ENCODE results near the gene ACOX3. TPM values are rescaled to one million over a fixed set of nuclear protein-coding genes. Genes with fewer than 3 reads are reported as not detected.

ACOX3 gene
- total and polyA plus RNA-seq, 2 of the 8 experiments (the other 6 are each of a cell fraction or from before 2014, with no cell fraction given), result 2.5 to 9.9 TPM

DNA sequence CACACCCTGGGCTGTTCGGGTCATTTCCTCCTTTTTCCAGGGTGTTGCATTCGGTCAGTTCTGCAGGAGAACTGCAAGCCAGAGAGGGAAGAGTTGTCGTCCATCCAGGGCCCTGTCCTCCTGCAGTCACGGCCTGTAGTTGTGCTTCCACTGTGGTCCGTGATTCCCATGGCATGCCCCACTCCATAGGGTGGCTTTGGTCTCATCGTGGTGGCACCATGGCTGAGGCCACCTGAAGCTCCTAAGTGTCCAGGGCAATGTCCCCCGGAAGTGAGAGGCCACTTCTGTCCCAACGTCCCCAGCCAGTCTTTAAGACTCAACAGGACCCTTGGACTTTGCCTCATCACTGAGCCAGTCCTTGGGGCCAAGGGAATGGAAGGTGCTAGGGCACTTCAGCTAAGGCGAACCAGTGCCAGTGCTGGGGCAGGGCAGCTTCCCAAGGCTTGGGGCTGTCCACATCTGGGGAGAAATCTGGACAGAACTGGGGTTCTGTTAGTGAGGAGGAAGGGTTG is 87.3 kb downstream of the ACOX3 start:
- Histone ChIP-seq H3K4me2 (ENCODE audit: insufficient read depth in 1 of 2, low read depth in 2 of 2, low read length in 2 of 2) (no peak overlapping the region), H3K18ac (ENCODE audit: extremely low read depth, low read length) (no peak overlapping the region), H3K4me3 (ENCODE audit: extremely low read depth in 1 of 4, insufficient read depth in 2 of 4, low read depth in 3 of 4, low read length in 4 of 4) (no peak overlapping the region), H3K23ac (ENCODE audit: insufficient read length) (no peak overlapping the region), H4K20me1 (replicated peaks in 1 of 2; ENCODE audit: control insufficient read depth in 1 of 2, insufficient read depth in 2 of 2, low read length in 2 of 2) (no peaks in the 10 kb centered on the region), H3K27ac (ENCODE audit: low read depth, low read length) (no peak overlapping the region), H3K9ac (replicated peaks in 1 of 4; ENCODE audit: extremely low read depth in 1 of 4, low read depth in 3 of 4, low read length in 3 of 4) (no peak overlapping the region), H4K8ac (ENCODE audit: extremely low read depth, insufficient read depth, low read length) (no peak overlapping the region; the same call in 1 of the 2 replicates), H3K36me3 (ENCODE audit: control insufficient read depth in 2 of 4, insufficient read depth in 4 of 4, low read length in 3 of 4) (no peaks in the 10 kb centered on the region; a peak in 1 of 8 replicates), H3K79me1 (ENCODE audit: low read depth, low read length) (no peaks in the 10 kb centered on the region), H2BK20ac (ENCODE audit: low read length) (no peak overlapping the region), H4K91ac (replicated peaks; ENCODE audit: insufficient read length, low read length) (peak overlapping the region; percentile 5), H3K4me1 (replicated peaks in 1 of 4; ENCODE audit: control insufficient read depth in 3 of 4, insufficient read depth in 4 of 4, low read length in 3 of 4) (peaks cover 10 to 24% (median 18%) of the 10 kb centered on the region in 4 experiments), H3K4ac (replicated peaks; ENCODE audit: insufficient read length, low read depth, low read length) (no peak overlapping the region), H3K9me3 (ENCODE audit: insufficient read depth in 2 of 2, low read depth in 1 of 2, low read length in 1 of 2) (no peaks in the 10 kb centered on the region), H2BK120ac (replicated peaks; ENCODE audit: low read depth, low read length) (no peak overlapping the region), H3K14ac (ENCODE audit: insufficient read length) (no peak overlapping the region), H3K23me2 (ENCODE audit: low read depth, low read length) (peaks cover 4% of the 10 kb centered on the region; the same call in 1 of the 2 replicates), H2AFZ (ENCODE audit: low read length) (no peak overlapping the region), H4K5ac (ENCODE audit: insufficient read length, low read depth, low read length) (no peak overlapping the region), H2BK12ac (ENCODE audit: low read depth, low read length) (peak overlapping the region; percentile 56; the same call in 1 of the 2 replicates), H2AK5ac (ENCODE audit: low read depth, low read length) (0 out of 2 replicates have a peak overlapping the region, but pooled peaks have one; percentile 5), H2BK15ac (ENCODE audit: low read length) (no peak overlapping the region), H3K56ac (replicated peaks; ENCODE audit: insufficient read length, low read depth, low read length) (no peak overlapping the region), H3K79me2 (ENCODE audit: control insufficient read depth in 1 of 2, insufficient read depth in 2 of 2, low read length in 2 of 2) (no peaks in the 10 kb centered on the region), H2BK5ac (ENCODE audit: low read depth, low read length) (peak overlapping the region; percentile 28; the same call in 1 of the 2 replicates), H3K27me3 (replicated peaks in 1 of 4; ENCODE audit: control insufficient read depth in 3 of 4, extremely low read depth in 1 of 4, insufficient read depth in 3 of 4, low read length in 3 of 4) (peaks cover 0 to 17% (median 1%) of the 10 kb centered on the region in 4 experiments; a peak in 4 of 7 replicates)
- POLR2A ChIA-PET (ENCODE audit: partially characterized antibody), result no interaction called here
- no peak for DNase-seq (ENCODE audit: low read depth in 1 of 2, low spot score in 2 of 2)
- no peak for FAIRE-seq
- CTCF ChIA-PET (ENCODE audit: partially characterized antibody), result interaction anchor here (0.6 to 2.6 kb wide), 3 partner anchors 10 to 50 kb away, joined by 3 to 21 read pairs (median 3); no protein-coding TSS in a partner anchor
- WGBS, 2 experiments (ENCODE audit: extremely low coverage in 1 of 2, insufficient coverage in 1 of 2, insufficient read length in 1 of 2, insufficient replicate concordance in 2 of 2, low coverage in 1 of 2, low lambda C conversion rate in 2 of 2, missing lambda C conversion rate in 1 of 2), result 89% methylated on average over 9 of the region's 9 CpGs; no CpG with 5 or more reads in 1 of the 2 experiments
- TF ChIP-seq CBX5 (IDR thresholded peaks at IDR 0.05; ENCODE audit: low read depth, low read length) (no peak), ZNF274 (IDR thresholded peaks at IDR 0.05; ENCODE audit: borderline replicate concordance, extremely low read depth, low read length) (no peak), BCL11A (IDR thresholded peaks at IDR 0.05; ENCODE audit: low read depth in 2 of 2, low read length in 2 of 2) (no peak), KDM5A (IDR thresholded peaks at IDR 0.05; ENCODE audit: low read length) (no peak), RBBP5 (IDR thresholded peaks at IDR 0.05; ENCODE audit: borderline replicate concordance, low read depth, low read length) (no peak), POLR2AphosphoS5 (IDR thresholded peaks at IDR 0.05; ENCODE audit: low read depth, low read length) (no peak), TAF1 (IDR thresholded peaks at IDR 0.05; ENCODE audit: low read depth, low read length) (no peak), POU5F1 (IDR thresholded peaks at IDR 0.05; ENCODE audit: low read depth, low read length) (no peak), FOSL1 (IDR thresholded peaks at IDR 0.05; ENCODE audit: insufficient read depth, low read depth, low read length) (no peak), JUND (IDR thresholded peaks at IDR 0.05; ENCODE audit: low read length) (no peak)
- TF ChIP-seq, protein P1, sequence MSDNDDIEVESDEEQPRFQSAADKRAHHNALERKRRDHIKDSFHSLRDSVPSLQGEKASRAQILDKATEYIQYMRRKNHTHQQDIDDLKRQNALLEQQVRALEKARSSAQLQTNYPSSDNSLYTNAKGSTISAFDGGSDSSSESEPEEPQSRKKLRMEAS (IDR thresholded peaks at IDR 0.05), result no peak
- TF ChIP-seq, protein P2, sequence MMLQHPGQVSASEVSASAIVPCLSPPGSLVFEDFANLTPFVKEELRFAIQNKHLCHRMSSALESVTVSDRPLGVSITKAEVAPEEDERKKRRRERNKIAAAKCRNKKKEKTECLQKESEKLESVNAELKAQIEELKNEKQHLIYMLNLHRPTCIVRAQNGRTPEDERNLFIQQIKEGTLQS (IDR thresholded peaks at IDR 0.05; ENCODE audit: insufficient read depth, low read depth, low read length), result no peak
